ENCODE results near the gene NKD2. TPM values are rescaled to one million over a fixed set of nuclear protein-coding genes. Genes with fewer than 3 reads are reported as not detected.

NKD2 gene
- total and polyA plus RNA-seq, 3 donors from 2014 or later: 16.5 to 42.1 (median 31.6) TPM

- Histone ChIP-seq H3K27ac (no peak overlapping the region), H3K4me1 (no peaks in the 10 kb centered on the region), H3K9me3 (no peaks in the 10 kb centered on the region), H3K36me3 (ENCODE audit: low read depth, missing control alignments) (no peaks in the 10 kb centered on the region), H3K27me3 (no peaks in the 10 kb centered on the region), H3K4me3 (no peak overlapping the region)
- WGBS, 2 donors: 95 to 100% methylated on average over 1 to 12 of the region's 13 CpGs
- intact Hi-C loops (cut with DNase I; ENCODE audit: low total_unique reads): no loop called here
- no peak for DNase-seq
- no peak for TF ChIP-seq CTCF (IDR thresholded peaks at IDR 0.05)
- no peak for TF ChIP-seq POLR2A (IDR thresholded peaks at IDR 0.05)
Measured at GRCh38 chr5:1078206-1078605, 69.6 kb downstream of the NKD2 start.

- 96% methylated on average over 23 of the region's 23 CpGs; no CpG with 5 or more reads in 1 of the 2 donors for WGBS, 2 donors
- H3K9me3 ChIP-seq: no peaks in the 10 kb centered on the region
- H3K4me1 ChIP-seq: no peaks in the 10 kb centered on the region
- no peaks in the 10 kb centered on the region for H3K36me3 ChIP-seq (ENCODE audit: low read depth, missing control alignments)
- H3K4me3 ChIP-seq: no peak overlapping the region
- no peak for TF ChIP-seq CTCF (IDR thresholded peaks at IDR 0.05)
- no peak for TF ChIP-seq POLR2A (IDR thresholded peaks at IDR 0.05)
- intact Hi-C loops (cut with DNase I; ENCODE audit: low total_unique reads): no loop called here
- no peak for DNase-seq
- no peak overlapping the region for H3K27ac ChIP-seq
- no peaks in the 10 kb centered on the region for H3K27me3 ChIP-seq
Measured at GRCh38 chr5:1078851-1079250, 70.2 kb downstream of the NKD2 start.

- no peak for TF ChIP-seq CTCF (IDR thresholded peaks at IDR 0.05)
- no peak for TF ChIP-seq POLR2A (IDR thresholded peaks at IDR 0.05)
- no peaks in the 10 kb centered on the region for H3K36me3 ChIP-seq (ENCODE audit: low read depth, missing control alignments)
- H3K4me1 ChIP-seq: no peaks in the 10 kb centered on the region
- intact Hi-C loops (cut with DNase I; ENCODE audit: low total_unique reads): no loop called here
- no peak overlapping the region for H3K4me3 ChIP-seq
- no peak overlapping the region for H3K27ac ChIP-seq
- WGBS, 2 donors: 95 to 97% methylated on average over 4 to 18 of the region's 18 CpGs
- DNase-seq: no peak
- H3K27me3 ChIP-seq: no peaks in the 10 kb centered on the region
- no peaks in the 10 kb centered on the region for H3K9me3 ChIP-seq
Measured at GRCh38 chr5:1079486-1079885, 70.9 kb downstream of the NKD2 start.

- no peaks in the 10 kb centered on the region for H3K27me3 ChIP-seq
- no peak for DNase-seq
- intact Hi-C loops (cut with DNase I; ENCODE audit: low total_unique reads): no loop called here
- 50 to 81% methylated on average over 2 to 22 of the region's 35 CpGs for WGBS, 2 donors
- no peak for TF ChIP-seq CTCF (IDR thresholded peaks at IDR 0.05)
- TF ChIP-seq POLR2A (IDR thresholded peaks at IDR 0.05): no peak
- no peaks in the 10 kb centered on the region for H3K36me3 ChIP-seq (ENCODE audit: low read depth, missing control alignments)
- no peaks in the 10 kb centered on the region for H3K4me1 ChIP-seq
- H3K9me3 ChIP-seq: no peaks in the 10 kb centered on the region
- H3K27ac ChIP-seq: no peak overlapping the region
- H3K4me3 ChIP-seq: no peak overlapping the region
Measured at GRCh38 chr5:1079961-1080360, 71.4 kb downstream of the NKD2 start.

- Histone ChIP-seq H3K4me1 (no peaks in the 10 kb centered on the region), H3K27me3 (no peaks in the 10 kb centered on the region), H3K4me3 (no peak overlapping the region), H3K27ac (no peak overlapping the region), H3K36me3 (ENCODE audit: low read depth, missing control alignments) (no peaks in the 10 kb centered on the region), H3K9me3 (no peaks in the 10 kb centered on the region)
- TF ChIP-seq CTCF (IDR thresholded peaks at IDR 0.05) (no peak), POLR2A (IDR thresholded peaks at IDR 0.05) (no peak)
- peak; percentile 52 for DNase-seq
- 56 to 75% methylated on average over 6 to 18 of the region's 18 CpGs for WGBS, 2 donors
- intact Hi-C loops (cut with DNase I; ENCODE audit: low total_unique reads): no loop called here
Measured at GRCh38 chr5:1080432-1080831, 71.8 kb downstream of the NKD2 start.

All from testis (tissue), 3 donors.